ENCODE data around the gene DEDD2. TPM values are rescaled to one million over a fixed set of nuclear protein-coding genes. Genes with fewer than 3 reads are reported as not detected.

DEDD2 gene
- total RNA-seq, 1 donor from 2014 or later = 21.1 TPM

DNA sequence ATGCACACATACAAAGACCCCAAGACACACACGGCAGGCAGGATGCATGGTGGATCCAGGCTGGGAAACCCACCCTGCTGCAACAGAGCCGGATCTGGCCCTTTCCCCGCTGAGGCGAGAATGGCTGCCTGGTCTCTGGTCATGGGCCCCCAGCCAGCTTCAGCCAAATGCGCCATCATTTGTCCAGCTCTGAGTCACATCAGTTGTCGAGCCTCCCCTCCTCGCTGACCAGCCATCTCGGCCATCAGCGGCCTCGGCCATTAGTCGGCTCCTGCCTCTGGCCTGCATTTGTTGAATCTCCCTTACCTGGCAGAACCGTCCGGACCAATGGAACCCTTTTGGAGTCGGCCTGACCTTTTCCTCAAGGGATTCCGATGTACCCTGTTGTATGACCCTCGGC is 46.8 kb downstream of the DEDD2 start:
- no peak for DNase-seq

GRCh38 chr19:42169486-42170413 is 47.7 kb downstream of the DEDD2 start:
- no peak for DNase-seq

- no peak for DNase-seq
These were observed 49.3 kb downstream of the DEDD2 start for GRCh38 chr19:42168206-42168605.

DNA sequence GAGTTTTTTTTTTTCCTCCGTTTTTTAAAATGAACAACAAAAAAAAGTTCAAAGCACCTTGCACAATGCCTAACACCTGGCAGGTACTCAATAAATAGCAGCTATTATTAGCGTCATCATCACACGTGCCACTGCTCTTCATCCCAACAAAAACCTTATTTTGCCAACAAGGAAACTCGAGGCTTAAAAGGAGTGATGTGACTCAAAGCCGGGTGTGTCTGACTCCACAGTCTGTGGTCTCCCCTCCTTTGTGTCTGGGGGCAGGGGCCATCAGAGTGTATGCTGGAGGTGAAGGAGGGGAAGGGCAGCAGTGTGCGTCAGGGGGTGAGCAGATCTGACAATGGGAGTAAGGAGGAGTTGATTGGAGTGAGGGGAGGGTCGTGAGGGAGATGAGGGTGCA is 51.2 kb downstream of the DEDD2 start:
- no peak for DNase-seq

DNA sequence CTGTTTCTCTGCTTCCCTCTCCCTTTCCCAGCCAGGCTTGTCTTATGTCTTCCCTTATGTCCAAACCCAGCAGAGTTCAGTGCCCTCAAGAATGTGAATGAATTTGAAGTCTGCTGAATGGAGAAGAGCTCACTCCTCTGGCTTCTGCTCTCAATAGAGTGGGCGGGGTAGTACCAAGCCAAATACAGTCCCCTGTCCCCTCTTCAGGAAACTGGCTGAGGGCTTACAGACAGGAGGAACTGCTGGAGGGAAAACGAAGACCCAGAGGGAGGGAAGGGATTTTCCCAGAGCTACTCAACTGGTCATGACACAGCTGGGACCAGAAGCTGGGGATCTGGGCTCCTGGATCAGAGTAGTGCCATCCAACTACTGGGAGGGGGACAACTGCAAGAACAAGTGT is 52.3 kb downstream of the DEDD2 start:
- DNase-seq = no peak

DNA sequence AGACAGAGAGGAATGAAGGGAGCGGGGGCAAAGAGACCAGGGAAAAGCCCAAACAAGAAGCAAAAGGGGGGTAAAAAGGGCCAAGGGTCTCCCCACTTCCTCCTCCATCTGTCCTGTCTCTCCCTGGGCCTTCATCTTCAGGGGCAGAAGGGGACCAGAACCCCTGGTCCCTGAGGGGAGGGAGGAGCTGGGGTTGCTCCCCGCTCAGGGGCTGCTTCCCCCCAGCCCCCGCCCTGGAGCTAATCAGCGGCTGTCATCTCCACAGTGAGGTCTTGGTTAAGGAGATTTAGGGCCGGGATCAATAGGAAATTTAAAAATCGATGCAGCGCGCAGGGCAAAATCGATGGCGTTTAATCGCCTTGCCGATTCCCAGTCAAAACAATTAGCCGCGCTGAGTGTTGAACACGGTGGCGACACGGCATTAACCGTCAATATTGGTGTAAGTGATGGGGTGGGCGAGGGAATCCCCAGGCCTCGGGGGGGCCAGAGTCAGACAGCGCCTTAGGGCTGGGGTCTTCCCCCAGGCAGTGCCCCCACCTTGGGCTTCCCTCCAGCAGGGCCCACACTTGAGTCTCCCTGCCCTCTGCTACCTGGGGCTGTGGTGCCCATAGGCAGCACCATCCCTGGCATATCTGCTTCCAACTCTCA is 55.7 kb downstream of the DEDD2 start:
- DNase-seq = no peak

DNA sequence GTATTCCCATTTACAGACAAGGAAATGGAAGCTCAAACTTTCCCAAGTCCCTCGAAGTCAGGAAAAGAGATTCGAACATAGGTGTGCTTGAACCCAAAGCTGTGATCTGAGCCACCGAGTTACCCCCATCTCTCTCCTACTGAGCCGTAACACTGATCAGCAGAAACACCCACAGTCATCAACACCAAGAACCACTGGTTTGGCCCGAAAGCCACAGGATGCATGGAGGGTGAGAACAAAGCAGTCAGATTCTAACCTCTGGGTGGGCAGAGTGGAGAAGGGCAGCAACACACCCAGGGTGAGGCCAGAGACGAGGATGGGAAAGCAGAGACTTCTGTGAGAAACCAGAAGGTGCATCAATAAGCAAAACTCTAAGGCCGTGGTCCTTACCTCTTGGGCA is 57.5 kb downstream of the DEDD2 start:
- no peak for DNase-seq

- DNase-seq = no peak
These were observed 58.6 kb downstream of the DEDD2 start for GRCh38 chr19:42158926-42159325.

- DNase-seq = no peak
These were observed 60.9 kb downstream of the DEDD2 start for GRCh38 chr19:42156571-42156970.

GRCh38 chr19:42155796-42156195 is 61.7 kb downstream of the DEDD2 start:
- DNase-seq = no peak

DNA sequence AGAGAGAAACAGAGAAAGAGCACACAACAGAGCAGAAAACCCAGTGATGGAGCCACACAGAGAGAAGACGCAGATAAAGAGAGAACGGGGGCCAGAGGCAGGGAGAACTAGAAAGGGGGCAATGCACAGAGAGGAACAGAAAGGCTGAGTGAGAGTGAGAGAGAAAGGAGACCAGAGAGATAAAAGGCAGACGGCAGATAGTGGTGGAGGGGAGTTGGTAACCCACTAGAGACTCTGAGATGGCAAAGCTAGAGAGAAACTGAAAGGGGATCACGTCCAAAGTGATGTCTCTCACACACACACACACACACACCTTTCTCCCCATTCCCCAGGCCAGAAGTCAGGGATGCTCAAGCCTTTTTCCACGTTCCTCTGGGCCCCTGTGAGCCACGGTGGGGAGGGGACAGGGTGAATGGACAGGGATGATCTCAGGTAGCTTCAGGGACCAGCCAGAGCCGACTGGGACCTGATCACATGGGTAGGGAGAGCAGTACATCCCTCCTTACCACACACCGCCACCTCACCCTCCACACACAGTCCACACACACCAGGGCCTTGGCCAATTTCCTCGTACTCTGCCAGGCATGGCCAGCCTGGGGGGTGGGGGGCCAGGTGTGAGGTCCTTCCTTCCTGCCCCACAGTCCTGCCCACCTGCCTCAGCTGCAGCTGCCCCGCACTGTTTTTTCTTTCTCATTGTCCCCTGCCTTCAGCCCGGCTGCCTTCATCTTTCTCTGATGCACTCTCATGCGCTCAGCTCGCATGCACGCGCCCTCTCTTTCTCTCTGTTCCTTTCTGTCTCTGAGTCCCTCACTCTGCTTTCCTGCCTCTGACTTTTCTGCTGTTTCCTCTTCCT is 62.8 kb downstream of the DEDD2 start:
- no peak for DNase-seq

GRCh38 chr19:42153672-42154433 is 63.6 kb downstream of the DEDD2 start:
- no peak for DNase-seq

- DNase-seq = no peak
These were observed 64.4 kb downstream of the DEDD2 start for GRCh38 chr19:42152910-42153671.

DNA sequence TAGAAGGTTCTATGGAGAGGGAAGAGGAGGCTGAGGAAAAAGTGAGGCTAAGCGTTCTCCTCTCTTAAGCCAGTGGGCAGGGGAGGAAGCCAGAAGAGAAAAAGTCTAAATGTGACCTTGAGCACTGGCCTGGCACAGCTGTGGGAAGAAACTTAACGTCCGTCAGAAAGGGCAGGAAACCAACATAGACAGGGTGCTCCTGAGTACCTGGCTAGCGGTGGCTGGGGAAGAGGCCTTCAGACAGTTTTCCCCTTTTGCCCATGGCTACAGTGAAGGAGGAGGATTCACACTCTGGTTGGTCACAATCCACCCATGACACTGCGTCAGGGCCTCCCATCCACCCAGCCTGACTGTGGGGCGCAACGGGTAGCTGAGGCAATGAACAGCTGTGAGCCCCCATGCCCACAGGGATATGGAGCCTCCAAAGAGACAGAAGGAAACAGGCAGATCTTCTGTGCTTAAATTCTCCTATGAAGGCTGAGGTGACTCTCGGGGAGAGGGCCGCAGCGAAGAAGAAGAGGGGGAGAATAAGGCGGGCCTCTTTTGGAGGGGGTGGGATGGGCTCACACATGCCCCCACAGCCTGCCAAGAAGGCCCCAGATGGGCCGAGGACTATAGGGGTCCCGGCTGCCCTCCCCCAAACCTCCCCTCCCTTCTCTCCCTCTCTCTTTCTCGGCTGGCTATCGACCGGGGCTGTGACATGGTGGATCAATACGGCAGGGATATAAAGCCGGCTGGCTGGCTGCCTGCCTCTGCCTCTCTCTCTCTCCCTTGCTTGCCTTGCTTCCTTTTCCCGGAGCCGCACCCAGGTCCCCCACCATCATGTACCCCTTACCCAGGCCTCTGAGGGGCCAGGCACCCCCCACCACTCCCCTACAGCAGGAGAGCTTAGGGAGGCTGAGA is 65.4 kb downstream of the DEDD2 start:
- DNase-seq = no peak

DNA sequence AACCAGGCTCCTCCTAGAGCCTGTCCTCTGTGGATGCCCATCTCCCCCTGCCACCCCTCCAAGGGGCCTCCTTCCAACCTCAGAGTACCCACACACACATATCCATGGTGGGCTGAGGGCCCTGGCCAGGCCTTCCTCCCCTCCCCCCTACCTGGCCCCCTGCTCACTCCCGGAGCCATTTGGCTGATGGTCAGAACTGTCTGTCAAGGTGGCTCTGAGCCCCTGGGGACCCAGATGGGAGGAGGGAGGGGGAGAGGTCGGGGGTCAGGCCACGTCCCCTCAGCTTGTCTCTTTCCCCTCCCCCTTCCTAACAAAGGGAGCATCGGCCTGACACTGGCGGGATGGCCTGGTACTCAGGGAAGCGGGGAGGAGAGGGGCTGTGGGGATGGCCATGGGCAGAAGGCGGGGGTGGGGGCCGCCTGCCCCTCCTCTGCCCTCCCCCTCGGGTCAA is 66.5 kb downstream of the DEDD2 start:
- DNase-seq = no peak

DNA sequence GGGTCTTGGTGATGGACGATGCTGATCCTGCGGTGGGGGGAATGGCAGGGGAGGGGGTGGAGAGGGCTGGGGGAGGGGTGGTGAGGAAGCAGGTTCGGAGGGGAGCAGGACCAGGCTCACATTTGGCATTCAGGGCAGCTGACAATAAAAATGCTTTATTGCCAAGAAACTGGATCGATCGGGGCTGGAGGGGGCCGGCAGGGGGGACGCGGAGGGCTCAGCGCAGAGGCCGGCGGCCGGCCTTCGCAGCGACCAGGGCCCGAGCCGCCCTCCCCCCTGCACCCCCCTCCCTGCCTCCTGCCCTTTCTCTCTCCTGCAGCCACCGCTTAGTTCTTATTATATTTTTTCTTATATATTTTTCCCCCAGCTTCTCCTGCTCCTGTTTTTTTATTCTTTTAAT is 67.1 kb downstream of the DEDD2 start:
- no peak for DNase-seq

GRCh38 chr19:42149447-42150202 is 67.9 kb downstream of the DEDD2 start:
- DNase-seq = no peak

Data from tongue (tissue), 2 donors.